Fibroblast of skin of abdomen (primary cell): ENCODE results near the gene NME8.
A peak's percentile ranks its signal among the peaks of the same experiment; 100 is the strongest.

ENCODE experiments used
- DNase-seq: peaks from one replicate; pipeline ENCODE4 v3.0.0-alpha.2; 2013

NME8 gene

DNA sequence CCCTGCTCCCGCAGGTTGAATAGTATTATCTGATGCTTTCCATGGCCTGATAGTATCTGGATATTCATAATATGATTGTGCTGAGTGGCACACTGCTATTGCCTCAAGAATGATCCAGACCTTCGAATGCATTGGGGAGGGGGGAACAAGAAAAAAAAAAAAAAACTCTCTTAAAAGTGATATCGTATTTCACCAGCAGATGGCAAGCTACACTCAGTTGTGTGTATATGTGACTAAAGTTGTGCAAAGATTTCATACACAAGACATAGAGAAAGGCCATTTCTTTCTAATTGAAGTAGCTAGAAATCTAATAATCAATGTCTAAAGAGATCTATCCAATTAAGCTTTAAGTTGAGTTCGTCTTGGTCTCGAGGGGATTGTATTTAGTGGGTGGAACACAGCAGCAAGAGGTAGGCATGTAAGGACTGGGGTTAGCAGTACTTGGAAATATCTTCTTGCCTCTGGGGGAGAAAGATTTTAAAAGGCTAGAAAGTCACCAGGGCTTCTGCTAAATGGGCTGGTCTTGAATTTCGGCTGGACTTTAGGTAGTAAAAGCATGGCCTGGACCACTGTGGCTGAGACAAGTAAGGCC is 52.9 kb downstream of the NME8 start:
- peak; percentile 38 for DNase-seq

DNA sequence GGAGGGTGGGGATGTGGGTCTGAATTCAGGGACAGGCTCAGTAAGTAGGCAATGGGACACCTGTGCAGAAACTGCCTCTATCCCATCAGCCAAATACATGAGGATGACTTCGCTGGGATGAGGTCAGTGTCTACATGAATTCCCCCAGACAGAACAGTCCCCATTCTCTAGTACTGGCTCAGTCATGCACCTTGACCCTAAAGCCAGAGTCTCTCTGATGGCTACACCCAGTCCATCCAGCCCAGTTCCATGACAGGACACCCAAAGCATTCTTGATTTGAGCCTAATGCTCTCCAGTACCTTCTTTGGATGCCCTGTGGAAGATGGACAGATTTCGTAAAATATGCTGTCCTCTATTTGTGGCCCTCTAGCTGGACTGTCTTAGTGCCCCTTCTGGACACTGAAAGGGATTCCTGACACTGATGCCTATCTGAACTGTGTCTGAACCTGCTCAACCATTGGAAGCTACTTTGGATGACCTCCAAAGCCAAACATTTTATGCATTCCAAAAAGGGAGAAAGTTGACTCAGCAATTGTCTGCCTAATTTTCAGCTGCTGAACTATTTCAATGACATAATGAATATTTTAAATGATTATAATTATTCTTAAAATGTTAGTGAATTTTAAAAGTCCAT is 53.6 kb downstream of the NME8 start:
- peak; percentile 76 for DNase-seq

DNA sequence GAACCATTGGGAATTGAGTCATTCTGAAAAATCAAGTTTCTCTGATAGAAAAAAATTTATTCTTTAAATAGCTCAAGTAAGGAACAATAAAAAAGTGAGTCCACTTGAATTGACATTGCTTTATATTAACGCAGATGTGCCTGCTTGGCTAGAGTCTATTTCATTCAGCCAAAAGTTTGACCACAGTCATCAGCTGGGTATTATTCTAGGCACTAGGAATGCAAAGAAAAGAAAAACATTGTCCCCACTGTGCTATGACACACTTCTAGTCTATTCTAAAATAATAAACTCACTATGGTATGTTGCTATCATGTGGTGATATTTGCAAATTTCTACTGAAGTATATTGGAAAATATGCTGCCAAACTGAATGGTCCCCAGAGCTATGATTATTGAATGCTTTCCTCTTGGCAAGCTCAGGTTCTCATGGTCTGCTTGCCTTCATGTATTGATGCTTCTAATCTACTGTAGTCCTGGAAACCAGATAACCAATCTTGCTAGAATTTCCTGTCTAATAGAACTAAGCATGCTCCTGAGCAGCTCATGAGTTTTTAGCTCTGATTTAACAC is 59.9 kb downstream of the NME8 start:
- DNase-seq: peak; percentile 78

DNA sequence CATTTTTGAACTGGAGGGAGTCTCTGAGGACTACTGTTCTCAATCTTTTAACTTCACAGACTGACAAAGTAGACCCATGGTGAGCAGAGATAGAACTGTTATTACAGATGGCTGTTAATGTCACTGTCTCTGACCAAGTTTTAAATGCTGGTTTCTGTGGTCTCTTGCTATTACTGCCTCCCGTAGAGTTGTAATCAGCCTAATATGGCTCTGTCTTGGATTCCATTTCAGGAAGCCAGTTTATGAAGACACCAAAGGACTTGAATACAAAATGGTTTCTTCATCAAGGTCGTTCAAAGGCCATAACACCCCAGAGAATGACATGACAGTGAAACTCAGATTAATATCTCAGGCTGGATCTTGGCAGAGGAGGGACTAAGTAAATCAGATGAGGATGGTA is 64.4 kb downstream of the NME8 start:
- peak; percentile 8 for DNase-seq

DNA sequence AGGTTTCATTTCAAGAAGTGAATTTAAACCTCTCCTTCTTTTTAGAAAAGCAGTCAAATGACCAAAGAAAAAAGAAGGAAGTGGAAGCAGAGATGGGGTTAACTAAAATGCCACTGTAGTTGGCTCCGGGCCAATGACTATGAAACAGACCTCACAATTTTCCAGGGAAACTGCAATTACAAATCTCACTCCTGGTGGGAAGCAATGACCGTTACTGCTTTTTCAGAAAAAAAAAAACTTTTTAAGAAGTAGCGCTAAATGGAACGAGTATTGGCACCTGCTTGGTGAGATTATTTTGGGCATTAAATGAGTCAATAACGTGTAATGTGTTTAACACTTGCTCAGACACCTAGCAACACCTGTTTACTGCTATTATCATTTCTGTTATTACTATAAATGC is 67.0 kb downstream of the NME8 start:
- no peak for DNase-seq

GRCh38 chr7:37916017-37916672 is 67.7 kb downstream of the NME8 start:
- DNase-seq: no peak

GRCh38 chr7:37916673-37917660 is 68.6 kb downstream of the NME8 start, which contains the start of gene SFRP4:
SFRP4 (minus strand) TSS chr7:37916817; CDS start chr7:37916537, 280 bp downstream.
- peak; percentile 35 for DNase-seq

GRCh38 chr7:37918526-37918925 is 70.1 kb downstream of the NME8 start:
- DNase-seq: no peak

DNA sequence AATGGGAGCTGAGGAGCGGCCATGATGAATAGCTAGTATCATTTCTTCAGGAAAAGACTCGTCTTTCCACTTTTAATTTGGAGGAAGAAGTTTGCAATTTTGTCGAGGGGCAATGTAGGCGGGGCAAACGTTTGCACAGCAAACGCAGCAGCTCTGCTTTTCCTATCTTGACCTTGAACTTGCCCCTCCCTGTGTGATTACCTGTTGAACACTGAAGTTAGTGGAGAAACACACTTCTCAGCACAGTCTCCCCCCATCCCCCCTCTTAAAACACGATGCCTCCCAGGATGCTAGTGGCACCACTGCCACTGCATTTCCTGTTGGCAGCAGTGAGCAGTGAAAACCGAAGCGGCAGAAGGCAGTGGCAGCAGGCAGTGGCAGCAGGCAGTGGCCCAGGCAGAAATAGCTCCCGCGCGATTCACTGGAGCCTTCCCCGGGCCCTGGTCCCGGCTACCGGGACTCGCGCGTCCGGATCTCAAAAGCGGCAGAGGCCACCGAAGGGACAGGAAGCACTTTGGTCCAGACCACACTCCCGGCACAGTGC is 72.0 kb downstream of the NME8 start, which contains the start of gene EPDR1:
Gene EPDR1, plus strand, starts transcription at position 336 of the 544 bp plus-strand sequence. CDS start 300 bp downstream, outside the sequence.
- DNase-seq: peak; percentile 26

DNA sequence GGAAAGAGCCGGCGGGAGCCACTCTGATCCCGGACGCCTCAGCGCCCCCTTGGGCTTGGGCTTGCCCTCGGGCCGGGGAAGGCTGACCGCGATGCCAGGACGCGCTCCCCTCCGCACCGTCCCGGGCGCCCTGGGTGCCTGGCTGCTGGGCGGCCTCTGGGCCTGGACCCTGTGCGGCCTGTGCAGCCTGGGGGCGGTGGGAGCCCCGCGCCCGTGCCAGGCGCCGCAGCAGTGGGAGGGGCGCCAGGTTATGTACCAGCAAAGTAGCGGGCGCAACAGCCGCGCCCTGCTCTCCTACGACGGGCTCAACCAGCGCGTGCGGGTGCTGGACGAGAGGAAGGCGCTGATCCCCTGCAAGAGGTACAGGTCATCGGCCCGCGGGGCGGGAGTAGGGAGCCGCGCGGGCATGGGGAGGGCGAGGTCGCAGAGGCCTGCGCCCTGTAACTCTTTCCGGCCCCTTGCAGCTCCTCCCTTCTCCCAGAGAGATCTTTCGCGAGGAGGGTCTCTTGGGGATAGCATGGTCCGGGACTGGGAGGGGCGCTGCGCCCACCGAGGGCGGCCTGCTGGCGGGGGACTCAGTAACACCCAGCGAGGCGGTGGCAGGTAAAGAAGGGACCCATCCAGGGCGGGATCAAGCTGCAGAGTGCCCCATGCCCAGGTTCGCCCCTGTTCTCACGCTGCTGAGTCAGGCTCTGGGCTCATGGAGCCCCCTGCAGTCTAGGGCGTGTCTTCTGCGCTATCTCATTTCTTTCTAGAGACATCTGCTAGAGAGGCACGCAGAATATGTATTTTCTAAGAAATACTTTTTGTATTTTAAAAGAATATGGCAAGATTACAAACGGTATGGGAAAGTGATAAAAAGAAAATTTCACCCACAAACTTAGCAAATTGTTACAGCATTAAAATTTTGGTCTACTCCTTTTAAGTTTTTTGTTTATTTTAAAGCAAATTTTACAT is 72.7 kb downstream of the NME8 start:
- DNase-seq: peak; percentile 22

DNA sequence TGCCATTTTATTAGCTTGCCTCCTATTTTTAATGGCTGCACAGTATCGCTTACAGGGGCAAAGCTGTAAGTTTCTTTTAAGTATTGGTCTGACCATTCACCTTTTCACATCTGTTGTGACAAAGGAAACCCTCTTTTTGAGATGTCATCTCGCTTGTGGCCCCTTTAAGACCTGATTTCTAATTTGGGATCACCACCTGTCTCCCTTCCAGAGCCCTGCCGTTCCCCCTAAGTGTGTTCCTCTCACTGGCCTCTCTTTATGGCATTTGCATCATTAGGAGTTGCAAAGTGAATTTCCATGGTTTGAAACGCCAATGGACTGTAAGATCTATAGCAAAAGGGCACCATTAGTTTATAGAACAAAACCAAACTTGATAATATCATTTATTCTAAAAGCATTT is 73.5 kb downstream of the NME8 start:
- no peak for DNase-seq

DNA sequence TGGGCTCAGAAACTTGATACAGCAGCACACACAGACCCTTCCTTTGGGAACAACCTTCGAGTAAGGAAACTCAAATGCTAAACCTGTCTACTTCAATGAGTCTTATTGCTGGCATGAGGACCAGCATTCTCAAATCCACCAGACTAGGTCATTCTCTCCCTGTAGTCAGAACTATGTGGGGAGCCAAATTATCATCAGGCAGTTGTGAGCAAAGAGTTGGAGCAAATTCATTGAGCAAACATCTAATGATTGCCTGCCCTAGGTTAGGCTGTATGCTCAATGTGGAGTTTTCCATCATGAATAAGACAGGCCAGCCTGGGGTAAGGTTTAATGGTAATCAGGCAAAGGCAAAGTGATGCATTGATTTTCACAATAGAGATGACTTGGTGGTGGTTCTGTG is 75.6 kb downstream of the NME8 start:
- DNase-seq: no peak

DNA sequence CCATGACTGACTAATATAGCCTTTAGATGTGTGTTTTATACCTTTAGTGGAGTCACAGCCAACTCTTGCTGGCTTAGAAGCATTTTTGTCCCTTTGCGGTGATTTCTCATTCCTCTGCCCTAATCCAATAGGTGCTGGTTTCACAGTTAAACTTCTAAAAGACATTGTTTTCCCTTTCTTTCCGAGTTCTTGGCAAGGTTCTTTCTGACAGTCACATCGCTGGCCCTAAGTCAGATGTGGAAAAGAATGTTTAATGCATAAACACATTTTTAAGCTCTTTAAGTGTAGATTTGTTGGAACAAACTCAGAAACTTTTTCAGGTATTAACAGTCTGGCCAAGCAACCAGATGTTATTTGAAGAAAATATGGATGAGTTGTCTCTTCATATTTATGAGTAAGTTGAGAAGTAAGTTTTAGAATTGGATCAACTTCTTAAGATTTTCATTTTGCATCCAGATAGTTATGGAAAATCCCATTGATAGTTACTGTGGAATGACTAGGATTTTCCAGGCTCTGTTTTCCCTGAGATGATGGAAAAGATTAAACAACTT is 76.2 kb downstream of the NME8 start:
- DNase-seq: peak; percentile 15

DNA sequence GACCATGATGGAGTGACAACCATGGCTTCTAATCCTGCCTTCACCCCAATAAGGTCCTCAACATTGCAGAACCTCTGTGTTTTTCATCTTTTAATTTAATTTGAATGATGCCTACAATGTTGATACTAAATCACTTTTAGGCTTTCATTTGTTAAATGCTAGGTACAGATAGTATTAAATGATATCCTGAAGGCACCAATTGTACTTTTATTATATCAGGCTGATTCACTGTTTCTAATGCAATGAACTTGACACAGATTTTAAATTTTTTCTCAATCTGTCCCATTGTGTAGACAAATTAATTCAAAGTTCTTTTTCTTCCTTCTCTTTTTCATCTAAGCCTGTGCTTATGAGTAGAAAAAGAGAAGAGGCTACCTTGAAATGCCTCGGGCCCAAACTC is 77.2 kb downstream of the NME8 start:
- DNase-seq: no peak

DNA sequence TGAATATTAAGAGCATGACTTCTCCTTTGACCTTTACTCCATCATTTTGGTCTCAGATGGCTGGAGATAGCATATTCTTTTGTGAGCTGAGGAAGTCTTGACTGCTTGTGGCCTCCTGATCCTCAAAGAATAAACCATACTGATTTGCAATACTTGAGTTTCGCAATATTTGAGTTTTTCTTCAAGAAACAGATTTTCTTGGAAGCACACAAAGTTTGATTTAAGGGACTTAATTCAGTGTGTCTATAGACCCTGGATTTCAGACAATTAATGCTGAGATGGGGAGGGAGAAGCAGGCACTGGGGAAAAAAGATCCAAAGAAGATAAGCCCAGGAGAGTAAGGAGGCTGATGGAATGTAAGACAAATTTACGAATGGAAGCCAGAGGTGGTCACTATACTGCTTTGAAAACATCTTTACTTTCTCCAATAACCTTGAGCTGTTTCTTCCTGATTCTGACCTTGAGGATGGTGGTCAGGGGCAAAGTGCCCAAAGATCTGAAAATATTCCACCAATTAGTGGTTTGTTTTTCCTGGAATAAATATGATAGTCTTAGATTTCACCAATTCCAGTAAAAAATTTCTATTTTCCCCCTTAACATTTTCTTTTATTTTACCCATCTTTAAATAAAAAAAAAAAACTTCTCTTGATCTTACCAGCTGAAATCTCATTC is 79.5 kb downstream of the NME8 start:
- peak; percentile 15 for DNase-seq

DNA sequence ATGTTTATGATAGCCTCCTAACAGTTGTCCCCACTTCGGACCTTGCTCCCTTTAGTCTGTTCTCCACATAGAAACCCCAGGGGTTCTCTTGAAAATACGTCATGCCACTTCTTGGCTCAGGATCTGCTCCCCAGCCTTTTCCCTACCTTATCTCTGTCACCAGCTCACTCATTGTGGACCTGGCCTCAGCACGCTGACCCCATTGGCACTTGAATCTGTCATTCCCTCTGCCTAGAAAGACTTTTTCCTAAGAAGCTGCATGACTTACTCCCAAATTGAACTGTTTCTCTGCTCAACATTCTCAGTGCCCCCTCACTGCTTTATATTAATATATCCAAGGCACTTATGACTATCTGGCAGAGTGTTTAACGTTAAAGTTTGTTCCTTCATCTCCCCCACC is 80.5 kb downstream of the NME8 start:
- DNase-seq: no peak

DNA sequence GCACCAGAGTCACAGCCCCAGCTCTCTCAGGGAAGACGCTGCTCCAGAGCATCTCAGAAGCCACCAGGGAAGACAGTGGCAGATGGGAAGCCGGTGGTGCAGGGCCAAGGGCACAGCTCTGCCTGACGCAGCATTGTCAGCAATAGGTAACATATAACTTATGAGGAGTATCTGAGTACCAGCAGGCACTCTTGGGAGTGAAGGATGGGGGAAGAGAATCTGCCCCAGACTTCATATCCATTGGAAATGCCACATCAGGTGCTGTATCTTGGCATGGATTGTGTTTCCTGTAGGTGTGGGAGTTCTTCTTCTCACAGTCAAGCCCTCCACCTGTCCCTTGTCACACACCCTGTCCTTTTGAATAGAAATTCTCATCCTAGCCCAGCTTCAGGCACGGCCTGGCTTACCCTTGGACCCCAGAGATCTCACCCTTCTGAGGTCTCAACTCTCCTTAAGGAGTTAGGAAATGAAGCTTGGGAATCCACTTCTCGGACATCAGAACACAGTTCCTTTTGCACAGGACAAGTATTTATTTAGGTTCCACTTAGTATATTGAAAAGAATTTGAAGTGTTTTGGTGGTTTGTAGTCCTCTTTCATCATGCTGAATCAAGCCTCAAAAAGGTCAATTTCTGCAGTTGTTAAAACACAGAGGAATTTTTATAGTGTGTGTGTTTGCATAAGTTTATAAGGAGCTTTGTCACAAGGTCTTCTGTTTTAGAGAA is 82.0 kb downstream of the NME8 start:
- DNase-seq: peak; percentile 31

DNA sequence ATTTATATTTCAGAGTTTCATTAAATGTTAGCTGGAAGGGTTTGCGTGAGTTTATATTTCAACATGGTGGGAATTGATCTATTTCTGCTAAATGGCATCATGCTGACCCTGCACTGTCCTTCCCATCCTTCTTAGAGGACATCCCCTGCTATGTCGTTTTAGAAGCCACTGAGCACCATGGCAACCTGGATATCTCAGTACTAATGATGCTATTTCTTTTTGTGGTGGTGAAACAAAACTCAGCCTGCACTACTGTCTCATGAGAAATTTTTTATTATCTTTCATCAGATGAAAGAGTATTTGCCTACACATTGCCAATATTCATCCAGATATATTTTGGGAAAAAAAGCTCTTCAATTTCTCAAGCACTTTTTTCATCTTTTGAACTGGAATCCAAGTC is 84.1 kb downstream of the NME8 start:
- no peak for DNase-seq

DNA sequence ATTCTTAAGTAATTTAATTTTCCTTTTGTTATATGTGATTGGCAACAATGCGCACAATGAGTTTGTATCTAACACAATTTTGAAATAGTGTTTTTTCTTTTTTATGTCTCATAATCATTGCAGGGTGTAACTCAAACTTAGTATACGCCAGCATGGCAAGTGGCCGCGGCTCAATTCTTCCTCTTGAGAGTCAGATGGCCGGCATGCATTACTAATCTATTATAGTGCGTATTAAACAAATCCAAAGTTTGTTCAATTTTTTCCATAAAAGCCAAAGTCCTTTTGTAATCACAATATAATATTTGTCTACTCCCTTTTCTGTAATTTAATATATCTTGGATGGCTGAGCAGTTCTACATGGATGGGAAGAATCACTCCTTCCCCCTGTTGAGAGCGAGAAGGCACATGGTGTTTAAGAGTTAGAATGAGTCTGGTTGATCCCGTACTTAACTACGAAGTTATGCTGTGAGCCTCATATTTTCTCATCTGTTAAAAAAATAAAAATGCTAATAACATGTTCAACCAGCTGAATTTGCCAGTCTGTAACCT is 84.7 kb downstream of the NME8 start:
- DNase-seq: no peak
